Body of pancreas (tissue), 4 donors: Measurements from ENCODE around the gene ALCAM.

Experiments used
- CTCF ChIP-seq, 7 experiments: fragments of 450-650 bp in 4 of 7; fragments of 200-600 bp in 3 of 7; sonication (generic) in 3 of 7; IDR thresholded peaks; one replicate each; pipeline ENCODE4 v1.5.1; 2016 to 2019; ENCODE audit warnings: antibody characterized with exemption in 7 of 7
- POLR2A ChIP-seq, 3 donors: fragments of 450-650 bp; IDR thresholded peaks; one replicate each; pipeline ENCODE4 v1.6.1; 2016; ENCODE audit warnings: antibody characterized with exemption in 3 of 3, mild to moderate bottlenecking in 2 of 3

- TF ChIP-seq CTCF (IDR thresholded peaks at IDR 0.05): no peak
- no peak for TF ChIP-seq POLR2A (IDR thresholded peaks at IDR 0.05)
Measured at GRCh38 chr3:105511031-105511430, 144.3 kb downstream of the ALCAM start.
